ENCODE measurements around the gene CCNB1.

Gene CCNB1

GRCh38 chr5:69209602-69210001 lies 42.7 kb downstream of the CCNB1 start:
- no peak for DNase-seq (ENCODE audit: low read depth)
- no peak overlapping the region for H3K4me3 ChIP-seq (ENCODE audit: low read depth, low read length)
- TF ChIP-seq CTCF (IDR thresholded peaks at IDR 0.05; ENCODE audit: insufficient read depth, low read depth, low read length, missing control alignments): no peak

- H3K4me3 ChIP-seq (ENCODE audit: low read depth, low read length): no peak overlapping the region
- DNase-seq (ENCODE audit: low read depth): no peak
- TF ChIP-seq CTCF (IDR thresholded peaks at IDR 0.05; ENCODE audit: insufficient read depth, low read depth, low read length, missing control alignments): no peak
Observed at GRCh38 chr5:69211200-69211599, 44.2 kb downstream of the CCNB1 start.

GRCh38 chr5:69212022-69212421 lies 45.1 kb downstream of the CCNB1 start:
- DNase-seq (ENCODE audit: low read depth): peak; percentile 24
- TF ChIP-seq CTCF (IDR thresholded peaks at IDR 0.05; ENCODE audit: insufficient read depth, low read depth, low read length, missing control alignments): no peak
- H3K4me3 ChIP-seq (ENCODE audit: low read depth, low read length): no peak overlapping the region

- TF ChIP-seq CTCF (IDR thresholded peaks at IDR 0.05; ENCODE audit: insufficient read depth, low read depth, low read length, missing control alignments): no peak
- DNase-seq (ENCODE audit: low read depth): no peak
- no peak overlapping the region for H3K4me3 ChIP-seq (ENCODE audit: low read depth, low read length)
Observed at GRCh38 chr5:69213513-69214215, 46.7 kb downstream of the CCNB1 start.

GRCh38 chr5:69217151-69217511 lies 50.2 kb downstream of the CCNB1 start:
- TF ChIP-seq CTCF (IDR thresholded peaks at IDR 0.05; ENCODE audit: insufficient read depth, low read depth, low read length, missing control alignments): no peak
- peak; percentile 30 for DNase-seq (ENCODE audit: low read depth)
- H3K4me3 ChIP-seq (ENCODE audit: low read depth, low read length): peak overlapping the region; percentile 70

GRCh38 chr5:69217548-69218526 lies 50.9 kb downstream of the CCNB1 start:
- no peak for TF ChIP-seq CTCF (IDR thresholded peaks at IDR 0.05; ENCODE audit: insufficient read depth, low read depth, low read length, missing control alignments)
- DNase-seq (ENCODE audit: low read depth): peak; percentile 97
- H3K4me3 ChIP-seq (ENCODE audit: low read depth, low read length): peak overlapping the region; percentile 70

Measured in GM12865 (cell line).